ENCODE data around the gene SMYD3.

DNA sequence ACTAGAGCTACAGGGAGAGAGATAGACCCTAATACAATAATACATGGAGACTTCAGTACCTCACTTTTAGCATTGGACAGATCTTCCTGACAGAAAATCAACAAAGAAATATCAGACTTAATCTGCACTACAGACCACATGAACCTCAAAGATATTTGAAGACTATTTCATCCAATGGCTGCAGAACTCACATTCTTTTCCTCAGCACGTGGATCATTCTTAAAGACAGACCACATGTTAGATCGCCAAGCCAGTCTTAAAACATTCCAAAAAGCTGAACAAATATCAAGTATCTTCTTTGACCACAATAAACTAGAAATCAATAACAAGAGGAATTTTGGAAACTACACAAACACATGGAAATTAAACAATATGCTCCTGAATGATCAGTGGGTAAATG is 776.3 kb downstream of the SMYD3 start:
- TF ChIP-seq, protein P1, sequence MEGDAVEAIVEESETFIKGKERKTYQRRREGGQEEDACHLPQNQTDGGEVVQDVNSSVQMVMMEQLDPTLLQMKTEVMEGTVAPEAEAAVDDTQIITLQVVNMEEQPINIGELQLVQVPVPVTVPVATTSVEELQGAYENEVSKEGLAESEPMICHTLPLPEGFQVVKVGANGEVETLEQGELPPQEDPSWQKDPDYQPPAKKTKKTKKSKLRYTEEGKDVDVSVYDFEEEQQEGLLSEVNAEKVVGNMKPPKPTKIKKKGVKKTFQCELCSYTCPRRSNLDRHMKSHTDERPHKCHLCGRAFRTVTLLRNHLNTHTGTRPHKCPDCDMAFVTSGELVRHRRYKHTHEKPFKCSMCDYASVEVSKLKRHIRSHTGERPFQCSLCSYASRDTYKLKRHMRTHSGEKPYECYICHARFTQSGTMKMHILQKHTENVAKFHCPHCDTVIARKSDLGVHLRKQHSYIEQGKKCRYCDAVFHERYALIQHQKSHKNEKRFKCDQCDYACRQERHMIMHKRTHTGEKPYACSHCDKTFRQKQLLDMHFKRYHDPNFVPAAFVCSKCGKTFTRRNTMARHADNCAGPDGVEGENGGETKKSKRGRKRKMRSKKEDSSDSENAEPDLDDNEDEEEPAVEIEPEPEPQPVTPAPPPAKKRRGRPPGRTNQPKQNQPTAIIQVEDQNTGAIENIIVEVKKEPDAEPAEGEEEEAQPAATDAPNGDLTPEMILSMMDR (IDR thresholded peaks at IDR 0.05) = no peak
- TF ChIP-seq POLR2A (IDR thresholded peaks at IDR 0.05) = no peak
